NCI-H128 (cell line): ENCODE measurements around the gene LYRM1.
"Not testable (repeated sequence)": the region's sequence is repeated elsewhere in the genome, so short reads cannot be mapped to it uniquely, and the experiment has no call there.

ENCODE experiments used
- DNase-seq: peaks from one replicate; lab custom pipeline; 2025; ENCODE audit not compliant: unreplicated experiment; lab: John Stamatoyannopoulos, UW

The LYRM1 gene

DNA sequence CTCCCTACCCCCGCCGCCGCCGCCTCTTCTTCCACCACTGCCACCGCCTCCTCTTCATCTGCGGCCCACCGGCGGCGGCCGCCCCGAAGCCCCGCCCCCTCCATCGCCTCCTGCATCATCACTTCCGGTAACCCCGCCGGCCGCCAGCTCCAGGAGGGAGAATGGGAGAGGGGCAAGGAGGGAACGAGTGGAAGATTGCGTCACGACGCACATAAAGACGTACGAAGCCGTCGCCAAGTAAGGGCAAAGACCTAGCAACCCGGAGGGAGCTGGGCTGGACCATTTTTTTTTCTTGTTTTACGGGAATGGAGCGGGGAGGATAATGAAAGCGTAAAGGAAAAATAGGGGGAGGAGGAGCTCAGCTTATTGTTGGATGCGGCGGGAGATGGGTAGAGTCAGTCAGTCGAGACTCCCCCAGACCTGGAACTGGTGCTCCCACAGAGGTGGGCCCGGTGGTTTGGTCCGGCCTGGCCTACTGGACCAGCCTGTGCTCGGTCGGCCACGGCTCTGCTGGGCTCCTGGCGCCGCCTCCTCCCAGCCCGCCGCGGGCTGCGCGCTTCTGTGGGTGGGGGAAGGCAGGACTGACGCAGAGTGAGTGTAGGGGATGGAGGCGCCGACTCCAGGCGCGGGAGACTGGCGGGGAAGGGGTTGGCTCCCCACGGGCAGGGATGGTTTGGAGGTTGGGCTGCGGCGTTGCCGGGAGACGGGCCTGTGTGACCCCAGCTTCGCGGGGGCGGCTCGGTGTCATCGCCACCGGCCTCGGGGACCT lies at the start of gene LYRM1, which contains the start of gene DCUN1D3:
Gene LYRM1, plus strand, starts transcription at position 473 of the 769 bp plus-strand sequence. CDS start 14,785 bp downstream, outside the sequence.
Gene DCUN1D3, minus strand, starts transcription at position 60 of the 769 bp plus-strand sequence. CDS start 37,820 bp downstream, outside the sequence.
- peak; percentile 78 for DNase-seq

DNA sequence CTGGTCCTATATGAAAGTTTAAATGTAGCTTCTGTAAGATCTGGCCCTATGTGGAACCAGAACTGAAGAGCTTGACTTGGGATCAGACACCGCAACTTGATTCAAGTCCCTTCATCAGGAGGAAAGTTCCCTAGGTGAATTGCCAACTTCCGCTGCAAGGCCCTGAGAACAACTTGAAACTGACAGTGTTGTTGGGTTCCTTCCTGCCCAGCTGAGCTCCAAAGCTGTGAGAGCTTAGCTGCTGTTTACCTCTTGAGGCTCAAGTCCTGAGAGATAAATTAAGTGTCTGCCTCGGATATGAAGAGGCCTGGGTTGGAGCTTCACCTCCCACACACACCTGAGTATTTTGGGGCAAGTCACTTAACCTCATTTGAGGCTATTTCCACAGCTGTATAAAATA lies 49.6 kb upstream of the LYRM1 start:
- DNase-seq, result no peak

GRCh38 chr16:20851601-20852000 lies 49.0 kb upstream of the LYRM1 start:
- DNase-seq, result no peak

DNA sequence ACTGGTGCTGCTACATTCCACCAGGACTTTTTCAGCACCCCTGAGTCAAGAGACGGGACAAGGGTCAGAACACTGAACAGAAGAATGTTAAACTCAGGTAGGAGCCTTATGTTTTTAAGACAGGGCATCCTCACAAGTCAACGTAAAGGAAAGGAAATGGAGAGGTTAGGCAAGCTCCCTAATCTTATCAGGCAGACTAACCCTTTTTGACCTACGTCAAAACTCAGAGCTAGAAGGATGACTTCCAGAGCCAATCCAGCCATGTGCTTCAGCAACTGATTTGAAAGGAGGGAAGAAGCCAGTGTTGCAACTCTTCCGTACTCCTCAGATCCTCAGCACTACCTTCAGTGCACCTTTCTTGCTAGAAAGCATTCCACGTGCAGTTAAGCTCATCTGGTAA lies 47.4 kb upstream of the LYRM1 start:
- no peak for DNase-seq

- no peak for DNase-seq
Observed at GRCh38 chr16:20853981-20854620, 46.5 kb upstream of the LYRM1 start.

DNA sequence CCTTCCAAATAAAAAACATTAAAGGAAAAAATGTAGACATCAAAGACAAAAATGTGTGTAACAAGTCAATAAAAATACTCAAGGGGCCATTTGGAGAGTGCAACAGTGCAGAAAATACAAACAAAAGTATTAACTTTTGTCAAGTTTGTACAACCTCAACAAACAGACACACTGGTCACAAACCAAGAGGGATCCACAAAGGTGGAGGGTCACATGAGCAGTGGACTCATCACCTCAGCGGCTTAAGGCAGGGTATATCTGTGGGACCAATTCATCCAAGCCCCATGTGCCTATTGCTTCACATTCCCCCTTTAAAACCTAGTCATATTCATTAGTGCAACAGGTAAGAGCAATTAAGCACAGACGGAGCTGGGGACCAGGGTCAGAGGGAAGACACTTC lies 45.6 kb upstream of the LYRM1 start:
- DNase-seq, result no peak

DNA sequence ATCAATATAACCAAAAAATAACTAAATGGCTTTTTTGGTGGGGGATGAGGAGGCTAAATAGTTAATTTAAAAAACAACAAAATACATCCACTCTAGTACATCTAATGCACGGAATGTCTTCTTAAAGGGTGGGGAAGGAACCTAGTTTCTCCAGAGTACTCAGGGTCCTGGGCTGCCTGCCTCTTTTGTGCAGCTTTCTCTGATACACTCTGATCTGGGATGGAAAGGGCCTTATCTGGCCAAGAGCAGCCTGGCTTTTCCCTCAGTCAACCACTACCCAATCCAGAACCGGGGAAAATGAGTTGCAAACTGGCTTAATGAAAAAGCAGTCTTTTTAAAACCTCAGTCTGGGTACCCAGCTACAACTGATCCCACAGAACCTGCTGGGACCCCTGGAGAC lies 43.3 kb upstream of the LYRM1 start:
- DNase-seq, result no peak

DNA sequence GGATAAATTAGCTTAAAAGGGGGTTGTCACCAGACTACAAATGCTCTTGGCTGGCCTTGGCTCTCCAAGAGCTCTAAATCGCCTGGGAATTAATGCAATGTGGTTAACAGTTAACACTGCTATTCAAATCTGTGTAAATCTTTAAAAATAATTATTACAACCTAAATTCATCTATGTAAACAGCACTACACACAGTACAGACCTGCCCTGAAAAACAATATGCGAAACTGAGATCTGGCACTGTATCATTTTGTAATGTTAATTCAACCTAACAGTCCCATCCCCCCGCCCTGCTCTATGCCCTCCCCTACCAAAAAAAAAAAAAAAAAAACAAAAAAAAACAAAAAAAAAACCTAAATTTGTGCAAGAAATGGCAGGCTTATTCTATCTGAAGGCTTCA lies 41.3 kb upstream of the LYRM1 start:
- no peak for DNase-seq

DNA sequence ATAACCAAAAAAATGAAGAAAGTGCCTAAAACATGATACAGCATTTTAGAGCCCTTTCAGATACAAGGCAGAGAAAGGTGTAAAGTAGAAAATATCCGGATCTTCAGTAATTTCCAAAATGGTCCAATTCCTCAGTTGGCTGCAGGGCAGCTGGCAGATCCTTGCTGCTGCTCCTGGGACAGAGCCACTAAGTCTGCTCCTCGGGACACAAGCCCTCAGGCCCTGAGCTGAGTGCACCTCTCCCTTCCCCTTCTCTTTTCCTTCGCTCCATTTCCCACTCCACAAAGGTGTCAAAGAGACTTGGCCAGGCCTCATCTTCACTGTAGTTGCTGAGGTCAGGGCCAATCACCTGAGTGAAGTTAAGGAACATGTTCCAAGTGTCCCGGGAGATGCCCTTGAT lies 40.9 kb upstream of the LYRM1 start:
- DNase-seq, result no peak

GRCh38 chr16:20860361-20860760 lies 40.2 kb upstream of the LYRM1 start:
- DNase-seq, result no peak

DNA sequence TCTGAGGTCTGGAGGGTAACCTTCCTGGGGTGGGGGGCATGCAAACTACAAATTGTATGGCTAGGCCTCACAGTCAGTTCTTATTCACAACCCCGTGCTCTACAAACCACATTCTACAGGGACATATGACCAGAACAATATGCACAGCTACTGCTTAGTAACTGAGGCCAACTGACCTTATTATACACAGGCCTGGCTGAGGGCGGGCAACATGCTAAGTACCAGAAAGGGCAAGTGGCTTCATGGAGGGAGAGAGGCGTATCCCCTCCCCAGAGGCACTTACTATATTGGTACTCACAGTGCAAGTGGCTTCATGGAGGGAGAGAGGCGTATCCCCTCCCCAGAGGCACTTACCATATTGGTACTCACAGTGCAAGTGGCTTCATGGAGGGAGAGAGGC lies 39.6 kb upstream of the LYRM1 start:
- not testable (repeated sequence) for DNase-seq

DNA sequence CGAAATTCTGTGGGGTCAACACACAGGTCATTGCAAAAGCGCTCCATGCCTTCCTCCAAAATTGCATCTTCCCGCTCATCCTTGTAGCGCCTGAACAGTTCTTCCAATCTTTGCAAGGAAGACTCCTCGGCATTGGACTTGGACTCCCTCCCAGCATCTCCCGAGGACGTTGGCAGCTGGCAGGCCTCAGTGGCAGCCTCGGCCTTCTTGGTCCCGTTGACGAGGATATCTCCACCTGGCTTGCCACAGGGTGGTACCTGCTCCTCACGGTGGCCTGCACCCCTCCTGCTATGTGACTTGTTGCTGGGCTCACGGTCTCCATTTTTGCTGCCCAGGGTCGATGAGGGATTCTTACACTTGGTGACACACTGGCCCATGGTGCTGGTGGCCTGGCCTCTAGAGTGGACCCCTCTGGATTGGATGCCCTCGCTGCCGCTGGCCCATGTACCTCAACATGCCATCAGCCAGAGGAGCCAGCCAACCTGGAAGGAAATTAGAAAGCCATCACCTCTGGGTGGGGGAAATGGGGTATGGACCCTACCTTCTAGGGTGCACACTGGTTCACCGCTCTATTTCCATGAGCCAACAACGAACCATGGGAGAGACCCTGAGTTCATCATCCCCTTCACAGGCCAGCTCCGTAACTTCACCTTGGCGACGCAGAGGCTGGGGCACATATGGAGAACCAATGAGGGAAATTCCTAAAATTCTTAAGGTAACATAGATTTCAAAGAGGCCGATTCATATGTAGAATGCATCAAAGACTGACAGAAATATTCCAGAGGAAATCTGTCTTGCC lies 38.2 kb upstream of the LYRM1 start:
- DNase-seq, result no peak

GRCh38 chr16:20864376-20864775 lies 36.2 kb upstream of the LYRM1 start:
- not testable (repeated sequence) for DNase-seq

- no peak for DNase-seq
Observed at GRCh38 chr16:20865420-20866131, 35.0 kb upstream of the LYRM1 start.

DNA sequence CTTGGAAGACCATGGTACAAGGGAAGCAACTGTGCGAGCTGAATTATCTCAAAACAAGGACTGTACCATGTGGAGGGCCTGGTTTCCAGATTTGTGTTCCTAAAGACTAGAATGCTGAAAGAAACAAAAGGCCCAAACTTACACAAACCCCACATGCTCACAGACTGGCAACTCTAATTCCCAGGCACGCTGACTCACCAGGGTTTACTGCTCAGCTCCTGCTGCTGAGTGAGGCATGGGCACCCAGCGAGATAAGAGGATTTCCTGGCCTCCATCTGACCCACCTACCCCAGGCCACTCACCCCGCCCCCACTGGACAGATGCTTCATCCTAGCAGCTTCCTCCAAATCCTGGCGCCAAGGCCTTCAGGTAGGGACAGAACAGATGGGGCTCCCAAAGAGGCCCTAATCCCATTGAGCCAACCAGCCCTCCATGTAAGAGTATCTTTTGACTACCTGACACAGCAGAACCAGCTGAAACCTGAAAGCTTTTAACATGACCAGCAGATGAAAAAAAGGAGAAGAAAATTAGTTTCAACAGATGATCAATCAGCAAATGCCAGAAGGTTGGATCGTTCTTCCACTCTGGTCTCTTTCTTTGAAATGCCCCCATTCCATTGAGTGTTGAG lies 34.3 kb upstream of the LYRM1 start:
- no peak for DNase-seq

GRCh38 chr16:20866801-20867200 lies 33.8 kb upstream of the LYRM1 start:
- DNase-seq, result no peak

DNA sequence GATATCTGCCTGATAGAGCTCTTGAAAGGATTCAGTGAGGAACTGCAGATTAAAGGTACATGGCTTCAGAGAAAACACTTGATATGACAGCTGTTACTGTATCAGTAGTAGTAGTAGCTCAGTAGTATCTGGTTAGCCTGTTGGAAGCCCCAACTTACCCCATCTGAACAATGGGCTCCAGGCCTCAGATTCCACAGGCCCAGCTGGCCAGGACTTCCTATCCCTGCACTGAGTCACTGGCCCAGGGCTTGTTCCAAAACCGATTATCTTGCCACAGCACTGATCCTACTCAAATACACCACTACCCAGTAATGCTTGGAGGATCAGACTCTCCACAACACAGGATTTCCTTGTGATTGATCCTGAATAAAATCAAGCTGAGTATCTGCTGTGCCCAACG lies 33.0 kb upstream of the LYRM1 start:
- no peak for DNase-seq

DNA sequence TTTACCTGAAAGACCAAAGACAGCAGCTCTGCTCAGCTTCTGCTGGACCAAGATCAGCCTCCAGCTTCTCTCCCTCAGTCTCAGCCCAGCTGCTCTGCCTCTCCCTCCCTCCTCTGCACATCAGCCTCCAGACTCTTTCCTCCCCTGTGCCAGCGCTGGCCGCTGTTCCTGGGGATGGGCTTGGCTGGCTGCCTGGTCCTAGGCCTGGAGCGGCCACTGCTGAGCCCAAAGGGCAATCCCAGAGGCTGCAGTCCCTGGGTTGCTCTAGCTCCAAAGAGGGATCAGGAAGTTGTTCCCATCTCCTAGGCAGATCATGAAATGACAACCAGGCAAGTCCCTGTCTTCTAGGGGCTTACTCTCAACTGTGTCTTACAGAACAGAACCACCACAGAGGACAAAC lies 31.7 kb upstream of the LYRM1 start:
- no peak for DNase-seq

- no peak for DNase-seq
Observed at GRCh38 chr16:20870122-20870820, 30.3 kb upstream of the LYRM1 start.

DNA sequence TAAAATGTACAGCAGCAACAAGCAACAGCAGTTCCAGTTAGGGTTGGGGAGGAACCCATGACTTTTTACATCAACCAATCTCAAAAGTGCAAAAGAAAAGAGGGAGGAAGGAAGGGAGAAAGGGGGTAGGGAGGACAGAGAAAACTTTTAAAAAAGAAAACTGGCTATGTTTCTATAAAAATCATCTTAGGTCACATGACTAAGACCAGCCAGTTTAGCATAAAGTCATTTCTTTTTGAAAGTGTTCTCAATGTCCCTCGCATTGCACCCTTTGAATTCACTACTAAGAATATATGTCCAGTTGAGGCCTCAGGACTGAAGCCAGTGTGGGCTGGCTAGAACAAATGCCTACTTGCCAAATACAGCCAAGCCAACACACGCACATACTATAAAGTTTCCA lies 29.3 kb upstream of the LYRM1 start:
- DNase-seq, result no peak
